ENCODE measurements around the gene PTCD2. TPM values are rescaled to one million over a fixed set of nuclear protein-coding genes. Genes with fewer than 3 reads are reported as not detected.

Gene PTCD2
- total and polyA plus RNA-seq, 4 donors: 2.6 to 9.3 (median 4.2) TPM

DNA sequence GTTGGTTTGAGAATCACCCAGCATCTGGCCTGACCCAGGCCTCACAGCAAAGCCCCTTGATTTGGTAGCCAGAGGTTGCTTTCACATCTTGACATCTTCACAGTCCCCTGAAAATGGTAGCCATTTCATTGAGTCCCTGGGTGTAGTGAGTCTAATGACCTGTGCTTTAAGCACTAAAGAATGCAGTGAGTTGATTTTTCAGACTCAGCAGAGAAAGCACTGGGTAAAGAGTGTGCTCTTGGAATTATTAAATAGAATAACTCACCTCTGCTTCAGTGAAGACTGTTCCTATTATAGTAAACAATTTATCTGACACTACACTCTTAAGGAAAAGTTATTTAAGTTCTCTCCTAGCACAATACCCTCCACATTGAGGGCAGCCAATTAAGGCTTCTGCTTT is 56.2 kb downstream of the PTCD2 start:
- intact Hi-C loops (cut with DNase I): loop anchor here (5.0 kb wide), 2 partner anchors 76 to 141 kb away; no protein-coding TSS in a partner anchor
- Histone ChIP-seq H3K27ac (ENCODE audit: low read depth in 1 of 2, low read length in 2 of 2) (no peak overlapping the region), H3K4me3 (ENCODE audit: low read length in 2 of 2) (no peak overlapping the region), H3K27me3 (ENCODE audit: control insufficient read depth in 1 of 2, insufficient read depth in 2 of 2, low read length in 1 of 2) (no peaks in the 10 kb centered on the region), H3K4me1 (ENCODE audit: control insufficient read depth in 1 of 2, insufficient read depth in 2 of 2, low read length in 2 of 2) (peaks cover 3 to 4% of the 10 kb centered on the region in 2 donors), H3K9me3 (ENCODE audit: control insufficient read depth, low read length) (no peaks in the 10 kb centered on the region), H3K36me3 (ENCODE audit: control insufficient read depth in 1 of 2, insufficient read depth in 2 of 2, low read length in 1 of 2) (no peaks in the 10 kb centered on the region)
- ATAC-seq (ENCODE audit: low FRiP score) (no peak), DNase-seq (no peak)

DNA sequence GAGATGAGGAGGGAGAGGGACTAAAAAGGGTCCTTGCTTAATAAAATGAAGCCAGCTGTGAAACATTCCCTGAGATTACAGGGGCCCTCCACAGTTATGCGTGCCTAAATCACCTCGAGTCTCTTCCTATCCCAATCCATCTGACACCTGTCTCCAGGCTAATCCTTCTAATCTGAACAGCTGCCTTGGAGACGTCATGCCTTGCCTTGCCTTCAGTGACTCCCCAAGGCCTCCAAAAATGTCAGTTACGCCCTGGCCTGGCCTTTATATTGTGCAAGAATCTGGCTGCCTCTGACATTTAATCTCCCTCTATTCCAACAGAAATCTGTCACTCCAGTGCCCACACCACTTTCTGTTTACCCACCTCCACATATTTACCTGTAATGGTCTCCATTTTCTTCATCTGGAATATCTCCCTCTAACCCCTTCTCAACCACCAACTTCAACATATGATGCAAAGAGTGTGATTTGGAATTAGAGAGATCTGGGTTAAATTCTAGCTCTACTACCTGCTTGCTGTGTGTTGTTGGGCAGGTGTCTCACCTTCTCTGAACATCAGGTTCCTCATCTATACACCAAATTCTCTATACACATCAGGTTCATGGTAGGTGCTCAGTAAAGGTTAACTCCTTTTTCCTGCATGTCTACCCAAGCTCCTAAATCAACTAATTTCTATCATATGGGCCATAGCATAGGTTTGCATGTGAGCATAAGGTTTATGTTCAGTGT is 57.9 kb downstream of the PTCD2 start:
- Histone ChIP-seq H3K27ac (ENCODE audit: low read depth in 1 of 2, low read length in 2 of 2) (peak overlapping the region in 1 of 2 donors; percentile 29), H3K4me3 (ENCODE audit: low read length in 2 of 2) (no peak overlapping the region), H3K9me3 (ENCODE audit: control insufficient read depth, low read length) (no peaks in the 10 kb centered on the region), H3K4me1 (ENCODE audit: control insufficient read depth in 1 of 2, insufficient read depth in 2 of 2, low read length in 2 of 2) (peaks cover 3 to 4% of the 10 kb centered on the region in 2 donors), H3K36me3 (ENCODE audit: control insufficient read depth in 1 of 2, insufficient read depth in 2 of 2, low read length in 1 of 2) (no peaks in the 10 kb centered on the region), H3K27me3 (ENCODE audit: control insufficient read depth in 1 of 2, insufficient read depth in 2 of 2, low read length in 1 of 2) (no peaks in the 10 kb centered on the region)
- intact Hi-C loops (cut with DNase I): loop anchor here (2.0 to 5.0 kb wide), 3 partner anchors 63 to 139 kb away; no protein-coding TSS in a partner anchor
- 43 to 51% methylated on average over 4 of the region's 4 CpGs for WGBS, 2 donors
- DNase-seq (peak; percentile 60 to 76), ATAC-seq (ENCODE audit: low FRiP score) (peak; percentile 71)

DNA sequence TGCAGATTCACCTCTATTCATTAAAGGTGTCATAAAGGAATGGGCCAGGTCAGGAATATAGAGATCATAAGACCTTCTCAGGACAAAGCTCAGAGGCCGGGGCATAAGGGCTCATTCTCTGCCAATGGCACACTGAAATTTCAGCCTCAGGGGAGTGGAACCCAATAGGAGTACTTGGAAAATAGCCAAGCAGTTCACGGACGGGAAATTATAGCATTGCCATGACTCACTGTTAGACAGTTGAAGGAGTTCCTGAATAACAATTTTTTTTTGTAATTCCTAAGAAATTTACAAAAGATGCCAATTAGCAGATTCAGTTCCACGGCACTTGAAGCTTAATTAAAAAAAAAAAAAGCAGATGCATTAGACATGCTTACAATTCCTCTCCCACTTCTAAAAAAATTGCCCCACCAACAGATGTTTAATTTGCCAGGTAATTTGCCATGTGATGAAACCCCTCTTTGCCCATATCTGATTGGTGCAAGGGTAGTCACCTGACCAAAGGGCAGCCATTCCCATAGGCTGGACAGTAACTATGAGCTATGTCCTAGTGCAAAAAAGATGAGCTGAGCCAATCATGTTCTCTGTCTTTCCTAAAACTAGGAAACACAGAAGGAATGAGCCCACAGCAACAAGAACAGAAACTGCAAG is 58.6 kb downstream of the PTCD2 start:
- no peaks in the 10 kb centered on the region for H3K36me3 ChIP-seq (ENCODE audit: control insufficient read depth in 1 of 2, insufficient read depth in 2 of 2, low read length in 1 of 2)
- DNase-seq: peak in 1 of 2 donors; percentile 68
- H3K27me3 ChIP-seq (ENCODE audit: control insufficient read depth in 1 of 2, insufficient read depth in 2 of 2, low read length in 1 of 2): no peaks in the 10 kb centered on the region
- peak; percentile 55 for ATAC-seq (ENCODE audit: low FRiP score)
- H3K27ac ChIP-seq (ENCODE audit: low read depth in 1 of 2, low read length in 2 of 2): no peak overlapping the region
- WGBS, 2 donors: 4 to 5% methylated on average over 4 of the region's 4 CpGs
- intact Hi-C loops (cut with DNase I): loop anchor here (2.0 to 5.0 kb wide), 3 partner anchors 62 to 139 kb away; no protein-coding TSS in a partner anchor
- H3K9me3 ChIP-seq (ENCODE audit: control insufficient read depth, low read length): no peaks in the 10 kb centered on the region
- H3K4me3 ChIP-seq (ENCODE audit: low read length in 2 of 2): no peak overlapping the region
- H3K4me1 ChIP-seq (ENCODE audit: control insufficient read depth in 1 of 2, insufficient read depth in 2 of 2, low read length in 2 of 2): peaks cover 3 to 4% of the 10 kb centered on the region in 2 donors

DNA sequence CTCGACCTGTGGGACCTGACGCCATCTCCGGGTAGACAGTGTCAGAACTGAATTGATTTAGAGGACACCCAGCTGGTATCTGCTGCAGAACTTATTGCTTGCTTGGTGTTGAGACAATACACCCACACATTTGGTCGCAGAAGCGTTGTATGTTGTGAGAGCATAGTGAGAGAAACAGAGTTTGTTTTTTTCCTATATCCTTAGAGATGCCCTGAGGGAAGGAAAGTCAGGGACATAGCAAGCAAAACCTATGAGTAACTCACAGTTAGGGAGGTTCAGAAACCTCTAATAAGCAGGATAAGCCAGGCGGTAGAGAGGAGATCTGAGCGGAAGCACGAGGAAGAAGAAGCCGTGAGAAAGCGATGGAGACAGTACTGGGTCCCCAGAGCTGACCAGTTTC is 59.8 kb downstream of the PTCD2 start:
- Histone ChIP-seq H3K27me3 (ENCODE audit: control insufficient read depth in 1 of 2, insufficient read depth in 2 of 2, low read length in 1 of 2) (no peaks in the 10 kb centered on the region), H3K27ac (ENCODE audit: low read depth in 1 of 2, low read length in 2 of 2) (no peak overlapping the region), H3K9me3 (ENCODE audit: control insufficient read depth, low read length) (no peaks in the 10 kb centered on the region), H3K36me3 (ENCODE audit: control insufficient read depth in 1 of 2, insufficient read depth in 2 of 2, low read length in 1 of 2) (no peaks in the 10 kb centered on the region), H3K4me1 (ENCODE audit: control insufficient read depth in 1 of 2, insufficient read depth in 2 of 2, low read length in 2 of 2) (peaks cover 1 to 7% of the 10 kb centered on the region in 2 donors), H3K4me3 (ENCODE audit: low read length in 2 of 2) (no peak overlapping the region)
- intact Hi-C loops (cut with DNase I): loop anchor here (2.0 to 5.0 kb wide), 3 partner anchors 61 to 137 kb away; no protein-coding TSS in a partner anchor
- DNase-seq (no peak), ATAC-seq (ENCODE audit: low FRiP score) (no peak)
- 92 to 94% methylated on average over 10 of the region's 10 CpGs for WGBS, 2 donors

DNA sequence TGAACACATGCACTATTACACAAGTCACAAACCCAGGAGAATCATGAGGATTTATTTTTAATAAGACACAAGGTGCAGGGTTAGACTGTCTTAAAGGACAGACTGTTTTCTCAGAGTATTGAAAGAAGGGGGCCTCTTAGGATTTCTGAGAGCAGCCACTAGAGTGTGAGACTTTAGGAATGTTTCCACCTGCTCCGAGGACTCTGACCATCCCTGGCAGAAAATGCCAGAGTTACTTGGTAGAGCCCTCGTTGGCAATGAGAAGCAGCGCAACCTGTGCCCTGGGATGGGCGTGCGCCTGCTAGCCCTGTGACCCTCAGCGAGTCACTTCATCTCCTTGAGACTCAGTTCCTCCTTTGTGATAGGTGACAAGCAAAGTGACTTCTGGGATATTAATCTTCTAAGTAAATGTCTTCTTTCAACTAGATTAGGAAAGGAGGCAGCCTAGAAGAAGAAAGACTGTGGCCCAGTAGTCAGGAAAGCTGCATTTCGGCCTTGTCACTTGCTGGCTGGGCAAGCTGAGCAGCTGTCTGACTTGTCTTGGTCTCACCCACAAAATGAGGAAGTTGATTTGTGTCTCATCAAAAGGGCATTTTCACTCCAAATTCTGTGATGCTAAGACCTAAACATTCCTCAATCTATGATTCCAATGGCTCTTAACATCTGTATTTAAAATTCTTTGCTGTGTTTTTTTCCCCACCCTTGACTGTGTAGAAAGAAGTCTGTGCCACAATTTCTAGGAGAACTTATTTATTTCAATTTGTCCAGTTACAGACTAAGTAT is 60.5 kb downstream of the PTCD2 start:
- ATAC-seq (ENCODE audit: low FRiP score): no peak
- 93 to 94% methylated on average over 7 of the region's 7 CpGs for WGBS, 2 donors

DNA sequence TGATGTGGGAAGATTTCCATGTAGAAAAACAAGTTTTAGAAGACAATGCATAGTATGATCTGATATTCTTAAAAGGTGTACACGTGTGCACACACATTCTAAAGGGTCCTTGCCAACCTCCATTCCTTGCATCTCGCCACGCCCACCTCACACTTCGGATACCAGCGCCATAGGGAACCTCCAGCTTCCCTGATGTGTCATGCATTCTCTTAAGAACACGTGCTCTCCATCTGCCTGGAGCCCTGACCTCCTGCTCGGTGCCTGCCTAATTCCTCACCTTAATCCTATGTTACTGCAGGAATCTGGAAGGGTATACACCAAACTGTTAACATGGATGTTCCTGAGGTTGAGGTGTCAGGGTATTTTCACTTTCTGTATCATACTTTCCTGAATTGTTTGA is 63.1 kb downstream of the PTCD2 start:
- Histone ChIP-seq H3K4me1 (ENCODE audit: control insufficient read depth in 1 of 2, insufficient read depth in 2 of 2, low read length in 2 of 2) (peaks cover 0 to 4% of the 10 kb centered on the region in 2 donors), H3K36me3 (ENCODE audit: control insufficient read depth in 1 of 2, insufficient read depth in 2 of 2, low read length in 1 of 2) (no peaks in the 10 kb centered on the region), H3K9me3 (ENCODE audit: control insufficient read depth, low read length) (no peaks in the 10 kb centered on the region), H3K27me3 (ENCODE audit: control insufficient read depth in 1 of 2, insufficient read depth in 2 of 2, low read length in 1 of 2) (no peaks in the 10 kb centered on the region), H3K27ac (ENCODE audit: low read depth in 1 of 2, low read length in 2 of 2) (peak overlapping the region in 1 of 2 donors; percentile 15), H3K4me3 (ENCODE audit: low read length in 2 of 2) (no peak overlapping the region)
- DNase-seq: no peak
- no peak for ATAC-seq (ENCODE audit: low FRiP score)
- intact Hi-C loops (cut with DNase I): no loop called here
- WGBS, 2 donors: 50 to 58% methylated on average over 7 of the region's 7 CpGs

More for the DNA sequence above, 60.5 kb downstream of the PTCD2 start:
- Histone ChIP-seq H3K9me3 (ENCODE audit: control insufficient read depth, low read length) (no peaks in the 10 kb centered on the region), H3K27me3 (ENCODE audit: control insufficient read depth in 1 of 2, insufficient read depth in 2 of 2, low read length in 1 of 2) (no peaks in the 10 kb centered on the region), H3K36me3 (ENCODE audit: control insufficient read depth in 1 of 2, insufficient read depth in 2 of 2, low read length in 1 of 2) (no peaks in the 10 kb centered on the region), H3K4me3 (ENCODE audit: low read length in 2 of 2) (no peak overlapping the region), H3K4me1 (ENCODE audit: control insufficient read depth in 1 of 2, insufficient read depth in 2 of 2, low read length in 2 of 2) (peaks cover 1 to 7% of the 10 kb centered on the region in 2 donors), H3K27ac (ENCODE audit: low read depth in 1 of 2, low read length in 2 of 2) (no peak overlapping the region)
- DNase-seq: peak in 1 of 2 donors; percentile 56
- intact Hi-C loops (cut with DNase I): no loop called here

DNA sequence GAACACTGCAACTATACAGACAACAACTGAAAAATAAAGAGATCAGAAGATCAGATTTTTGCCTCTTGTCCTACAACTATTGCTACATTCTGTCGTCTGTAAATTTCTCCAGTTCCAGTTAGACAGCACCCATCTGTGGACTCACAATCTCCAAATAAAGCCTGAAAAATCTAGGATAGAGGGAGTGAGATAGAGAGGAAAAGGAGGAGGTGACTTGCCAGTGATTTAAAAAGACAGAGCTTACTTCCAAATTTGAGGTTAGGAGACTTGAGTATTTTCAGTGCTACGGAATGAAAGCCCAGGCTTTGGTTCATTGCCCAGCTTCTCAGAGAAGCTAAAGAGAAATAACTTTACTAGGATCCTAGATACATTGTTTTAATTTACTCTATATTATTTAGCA is 63.6 kb downstream of the PTCD2 start:
- Histone ChIP-seq H3K27me3 (ENCODE audit: control insufficient read depth in 1 of 2, insufficient read depth in 2 of 2, low read length in 1 of 2) (no peaks in the 10 kb centered on the region), H3K27ac (ENCODE audit: low read depth in 1 of 2, low read length in 2 of 2) (peak overlapping the region; percentile 7 to 15), H3K4me1 (ENCODE audit: control insufficient read depth in 1 of 2, insufficient read depth in 2 of 2, low read length in 2 of 2) (peaks cover 0 to 4% of the 10 kb centered on the region in 2 donors), H3K9me3 (ENCODE audit: control insufficient read depth, low read length) (no peaks in the 10 kb centered on the region), H3K36me3 (ENCODE audit: control insufficient read depth in 1 of 2, insufficient read depth in 2 of 2, low read length in 1 of 2) (no peaks in the 10 kb centered on the region), H3K4me3 (ENCODE audit: low read length in 2 of 2) (no peak overlapping the region)
- intact Hi-C loops (cut with DNase I): no loop called here
- ATAC-seq (ENCODE audit: low FRiP score) (no peak), DNase-seq (no peak)
- 0 to 4% methylated on average over 2 of the region's 2 CpGs for WGBS, 2 donors

DNA sequence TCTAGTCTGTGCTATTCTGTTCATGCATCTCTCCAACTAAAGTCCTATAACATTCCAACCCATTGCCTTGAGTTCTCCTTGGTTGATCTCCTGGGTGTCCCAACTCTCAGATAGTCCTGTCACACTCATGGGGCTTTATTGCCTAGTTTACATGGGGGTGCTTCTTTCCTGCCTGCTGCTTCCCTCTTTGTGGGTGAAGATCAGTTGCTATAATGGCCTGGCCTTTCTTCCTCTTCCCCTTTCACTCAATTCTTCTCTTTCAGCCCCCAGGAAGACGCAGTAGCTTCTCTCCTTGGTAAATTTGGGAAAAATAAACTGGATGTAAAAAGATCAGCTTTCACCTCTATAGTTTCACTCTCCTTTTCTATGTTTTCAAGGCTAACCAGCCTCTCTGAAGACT is 66.5 kb downstream of the PTCD2 start:
- DNase-seq: no peak
- ATAC-seq (ENCODE audit: low FRiP score): no peak
- H3K4me1 ChIP-seq (ENCODE audit: control insufficient read depth in 1 of 2, insufficient read depth in 2 of 2, low read length in 2 of 2): peaks cover 0 to 12% of the 10 kb centered on the region in 2 donors

More for the DNA sequence above, 66.5 kb downstream of the PTCD2 start:
- WGBS, 2 donors: 94% methylated on average over 1 of the region's 1 CpG
- H3K4me3 ChIP-seq (ENCODE audit: low read length in 2 of 2): no peak overlapping the region
- H3K9me3 ChIP-seq (ENCODE audit: control insufficient read depth, low read length): no peaks in the 10 kb centered on the region
- H3K27ac ChIP-seq (ENCODE audit: low read depth in 1 of 2, low read length in 2 of 2): no peak overlapping the region
- intact Hi-C loops (cut with DNase I): no loop called here
- H3K27me3 ChIP-seq (ENCODE audit: control insufficient read depth in 1 of 2, insufficient read depth in 2 of 2, low read length in 1 of 2): no peaks in the 10 kb centered on the region
- H3K36me3 ChIP-seq (ENCODE audit: control insufficient read depth in 1 of 2, insufficient read depth in 2 of 2, low read length in 1 of 2): no peaks in the 10 kb centered on the region

Data from aorta (tissue), 5 donors.